ENCODE results near the gene PIK3R1.

DNA sequence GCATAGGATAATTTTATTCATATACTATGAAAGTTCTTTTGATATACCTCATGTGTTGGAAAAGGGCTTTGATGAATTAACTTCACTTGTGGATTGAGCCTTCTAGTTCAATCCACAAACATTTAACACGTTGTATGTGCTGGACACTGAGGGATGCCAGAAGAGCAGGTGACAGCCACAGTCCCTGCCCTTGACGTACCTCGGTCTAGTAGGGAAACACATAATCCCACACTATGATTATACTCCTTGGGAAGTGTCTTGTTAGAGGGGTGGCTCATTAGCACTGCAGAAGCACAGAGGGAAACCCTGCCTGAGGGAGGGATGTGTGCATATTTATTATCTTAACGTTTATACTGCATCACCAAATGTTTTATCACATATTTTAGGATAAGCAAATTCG lies 61.2 kb downstream of the PIK3R1 start:
- TF ChIP-seq, protein P1, sequence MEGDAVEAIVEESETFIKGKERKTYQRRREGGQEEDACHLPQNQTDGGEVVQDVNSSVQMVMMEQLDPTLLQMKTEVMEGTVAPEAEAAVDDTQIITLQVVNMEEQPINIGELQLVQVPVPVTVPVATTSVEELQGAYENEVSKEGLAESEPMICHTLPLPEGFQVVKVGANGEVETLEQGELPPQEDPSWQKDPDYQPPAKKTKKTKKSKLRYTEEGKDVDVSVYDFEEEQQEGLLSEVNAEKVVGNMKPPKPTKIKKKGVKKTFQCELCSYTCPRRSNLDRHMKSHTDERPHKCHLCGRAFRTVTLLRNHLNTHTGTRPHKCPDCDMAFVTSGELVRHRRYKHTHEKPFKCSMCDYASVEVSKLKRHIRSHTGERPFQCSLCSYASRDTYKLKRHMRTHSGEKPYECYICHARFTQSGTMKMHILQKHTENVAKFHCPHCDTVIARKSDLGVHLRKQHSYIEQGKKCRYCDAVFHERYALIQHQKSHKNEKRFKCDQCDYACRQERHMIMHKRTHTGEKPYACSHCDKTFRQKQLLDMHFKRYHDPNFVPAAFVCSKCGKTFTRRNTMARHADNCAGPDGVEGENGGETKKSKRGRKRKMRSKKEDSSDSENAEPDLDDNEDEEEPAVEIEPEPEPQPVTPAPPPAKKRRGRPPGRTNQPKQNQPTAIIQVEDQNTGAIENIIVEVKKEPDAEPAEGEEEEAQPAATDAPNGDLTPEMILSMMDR (IDR thresholded peaks at IDR 0.05): no peak
- no peak for TF ChIP-seq POLR2A (IDR thresholded peaks at IDR 0.05)

All from esophagus squamous epithelium (tissue), 4 donors.